Stimulated activated CD4-positive, alpha-beta T cell treated with anti-CD3 and anti-CD28 coated beads, Interleukin-4, amount 100 ng/mL, for 48 hours (primary cell): Measurements from ENCODE around the gene CTCF.

Experiments used
- DNase-seq, 2 donors: peaks; one replicate each; pipeline ENCODE4 v3.0.0-alpha.2; 2020; ENCODE audit warnings: low read depth in 2 of 2

The CTCF gene

GRCh38 chr16:67652578-67653127 is 90.3 kb downstream of the CTCF start:
- no peak for DNase-seq

- DNase-seq: no peak
Observed at GRCh38 chr16:67653128-67653788, 90.9 kb downstream of the CTCF start.

GRCh38 chr16:67653789-67654402 is 91.6 kb downstream of the CTCF start:
- no peak for DNase-seq

- no peak for DNase-seq
Observed at GRCh38 chr16:67654403-67654911, 92.1 kb downstream of the CTCF start.

GRCh38 chr16:67655363-67655762 is 93.0 kb downstream of the CTCF start:
- no peak for DNase-seq

- no peak for DNase-seq
Observed at GRCh38 chr16:67656344-67657016, 94.2 kb downstream of the CTCF start.

- no peak for DNase-seq
Observed at GRCh38 chr16:67657017-67657608, 94.8 kb downstream of the CTCF start.

- no peak for DNase-seq
Observed at GRCh38 chr16:67657751-67658518, 95.6 kb downstream of the CTCF start.

- no peak for DNase-seq
Observed at GRCh38 chr16:67658849-67659674, 96.7 kb downstream of the CTCF start.

- DNase-seq: peak; percentile 91 to 92
Observed at GRCh38 chr16:67659675-67660563, 97.6 kb downstream of the CTCF start, which contains the start of gene ACD. Gene ACD, minus strand, starts transcription at chr16:67660260. Its CDS starts 40 bp downstream, at chr16:67660220.

- peak; percentile 93 to 96 for DNase-seq
Observed at GRCh38 chr16:67660564-67661028, 98.3 kb downstream of the CTCF start, which contains the start of gene PARD6A. Gene PARD6A, plus strand, starts transcription at chr16:67660960. Its CDS starts 79 bp downstream, at chr16:67661039.

- DNase-seq: no peak
Observed at GRCh38 chr16:67661101-67661761, 98.9 kb downstream of the CTCF start.

- no peak for DNase-seq
Observed at GRCh38 chr16:67661886-67662652, 99.7 kb downstream of the CTCF start.

GRCh38 chr16:67662653-67663010 is 100.3 kb downstream of the CTCF start:
- DNase-seq: no peak

- no peak for DNase-seq
Observed at GRCh38 chr16:67663151-67663876, 101.0 kb downstream of the CTCF start.

GRCh38 chr16:67663877-67664222 is 101.5 kb downstream of the CTCF start:
- no peak for DNase-seq

GRCh38 chr16:67664258-67664657 is 101.9 kb downstream of the CTCF start:
- no peak for DNase-seq
